ENCODE data around the gene ZNF280B.

Gene ZNF280B

DNA sequence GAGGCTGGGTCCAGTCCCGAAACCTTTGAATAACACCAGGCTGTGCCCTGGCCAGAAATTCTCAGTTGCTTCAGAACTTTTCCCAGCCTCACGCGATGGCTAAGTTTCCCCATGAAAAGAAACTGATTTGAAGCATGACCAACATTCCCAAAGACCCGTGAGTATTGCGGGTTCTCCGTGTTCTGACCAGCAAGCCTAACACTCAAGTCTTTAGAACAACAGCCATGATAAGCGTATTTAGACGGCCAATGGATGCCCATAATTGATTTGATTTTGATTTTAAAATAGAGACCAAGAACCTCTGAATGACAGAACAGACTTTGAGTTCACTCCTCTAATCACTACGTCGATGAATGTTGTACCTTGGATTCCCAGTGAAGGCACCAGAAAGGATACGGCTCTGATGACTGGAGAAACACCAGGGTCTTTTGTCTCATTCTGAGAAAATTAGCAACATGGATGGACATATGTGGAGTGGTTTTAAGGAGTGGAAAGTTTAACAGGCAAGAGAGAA, 43.9 kb downstream of the ZNF280B start:
- DNase-seq (ENCODE audit: low spot score), result no peak
- TF ChIP-seq, protein P1, sequence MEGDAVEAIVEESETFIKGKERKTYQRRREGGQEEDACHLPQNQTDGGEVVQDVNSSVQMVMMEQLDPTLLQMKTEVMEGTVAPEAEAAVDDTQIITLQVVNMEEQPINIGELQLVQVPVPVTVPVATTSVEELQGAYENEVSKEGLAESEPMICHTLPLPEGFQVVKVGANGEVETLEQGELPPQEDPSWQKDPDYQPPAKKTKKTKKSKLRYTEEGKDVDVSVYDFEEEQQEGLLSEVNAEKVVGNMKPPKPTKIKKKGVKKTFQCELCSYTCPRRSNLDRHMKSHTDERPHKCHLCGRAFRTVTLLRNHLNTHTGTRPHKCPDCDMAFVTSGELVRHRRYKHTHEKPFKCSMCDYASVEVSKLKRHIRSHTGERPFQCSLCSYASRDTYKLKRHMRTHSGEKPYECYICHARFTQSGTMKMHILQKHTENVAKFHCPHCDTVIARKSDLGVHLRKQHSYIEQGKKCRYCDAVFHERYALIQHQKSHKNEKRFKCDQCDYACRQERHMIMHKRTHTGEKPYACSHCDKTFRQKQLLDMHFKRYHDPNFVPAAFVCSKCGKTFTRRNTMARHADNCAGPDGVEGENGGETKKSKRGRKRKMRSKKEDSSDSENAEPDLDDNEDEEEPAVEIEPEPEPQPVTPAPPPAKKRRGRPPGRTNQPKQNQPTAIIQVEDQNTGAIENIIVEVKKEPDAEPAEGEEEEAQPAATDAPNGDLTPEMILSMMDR (IDR thresholded peaks at IDR 0.05; ENCODE audit: borderline replicate concordance, control extremely low read depth, extremely low read depth, insufficient read depth, missing control alignments), result no peak
- in situ Hi-C loops (cut with MboI; ENCODE audit: low sequenced_read_pairs, unreplicated experiment), result no loop called here

DNA sequence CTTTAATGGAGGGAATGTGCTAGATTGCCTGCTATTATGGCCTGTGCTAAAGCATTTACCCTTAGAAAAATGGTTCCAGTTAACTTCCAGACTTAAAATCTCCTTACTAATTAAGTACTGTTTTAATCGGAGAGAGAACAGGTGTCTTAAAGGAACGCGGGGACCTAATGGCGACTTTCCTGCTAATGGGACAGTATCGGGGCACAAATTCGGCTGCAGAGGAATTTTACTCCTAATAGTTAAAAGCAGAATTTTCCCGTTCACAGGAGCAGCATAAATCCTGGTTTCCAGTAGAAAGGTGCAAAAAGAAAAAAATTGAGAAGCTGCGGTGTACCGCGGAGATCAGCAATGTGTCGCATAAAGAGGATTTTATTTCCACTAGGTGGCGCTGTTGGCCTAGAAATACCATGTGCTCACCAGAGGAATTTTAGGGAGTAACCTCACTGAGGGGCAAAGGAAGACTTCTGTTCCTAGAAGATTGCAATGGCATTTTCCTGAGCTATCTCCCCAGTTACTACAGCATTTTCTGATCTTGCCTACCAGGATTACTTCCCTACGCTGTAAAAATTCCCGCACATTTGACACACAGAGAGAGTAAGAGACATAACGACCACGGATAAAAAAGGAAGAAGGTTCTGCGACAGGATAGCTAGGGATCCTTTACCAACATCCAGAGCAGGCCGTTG, 44.5 kb downstream of the ZNF280B start:
- in situ Hi-C loops (cut with MboI; ENCODE audit: low sequenced_read_pairs, unreplicated experiment), result no loop called here
- peak; percentile 62 for DNase-seq (ENCODE audit: low spot score)

DNA sequence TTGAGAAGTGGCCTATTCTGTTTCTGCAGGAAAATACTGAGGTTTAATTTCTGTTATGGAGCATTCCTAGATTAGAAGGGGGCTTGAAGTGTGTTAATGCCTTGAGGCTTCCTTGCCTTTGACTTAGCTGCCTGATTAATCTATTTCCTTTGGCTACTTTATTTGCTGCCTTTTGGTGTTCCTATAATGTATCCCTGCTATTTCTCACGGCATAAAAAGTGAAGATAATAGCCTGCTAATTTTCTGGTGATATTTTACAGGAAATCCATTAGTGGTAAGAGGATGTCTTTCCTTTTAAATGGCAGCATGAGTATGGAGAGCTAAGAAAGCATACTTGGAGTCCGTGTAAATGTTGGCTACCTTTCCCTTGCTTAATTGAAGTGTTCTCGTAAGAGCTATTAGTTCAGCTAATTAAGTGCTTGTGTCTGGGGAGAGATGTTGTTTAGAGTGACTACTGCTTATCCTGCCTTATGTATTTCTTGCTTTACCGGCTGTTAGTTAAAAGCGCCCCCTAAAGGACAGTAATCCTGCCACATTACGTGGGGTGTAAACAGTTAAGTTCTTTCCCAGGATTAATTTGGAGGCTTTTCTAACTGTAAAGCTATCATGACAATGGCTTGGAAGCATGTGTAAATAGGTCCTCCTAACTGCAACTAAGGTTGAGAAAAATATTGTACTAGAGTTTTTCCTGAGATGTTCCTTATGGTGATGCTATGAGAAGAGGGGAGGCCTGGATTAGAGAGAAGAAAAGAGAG, 45.6 kb downstream of the ZNF280B start:
- no peak for DNase-seq (ENCODE audit: low spot score)
- in situ Hi-C loops (cut with MboI; ENCODE audit: low sequenced_read_pairs, unreplicated experiment), result no loop called here
- TF ChIP-seq, protein P1 (IDR thresholded peaks at IDR 0.05; ENCODE audit: borderline replicate concordance, control extremely low read depth, extremely low read depth, insufficient read depth, missing control alignments), result no peak

More for the DNA sequence above, 44.5 kb downstream of the ZNF280B start:
- TF ChIP-seq, protein P1 (IDR thresholded peaks at IDR 0.05; ENCODE audit: borderline replicate concordance, control extremely low read depth, extremely low read depth, insufficient read depth, missing control alignments), result peak; percentile 64

DNA sequence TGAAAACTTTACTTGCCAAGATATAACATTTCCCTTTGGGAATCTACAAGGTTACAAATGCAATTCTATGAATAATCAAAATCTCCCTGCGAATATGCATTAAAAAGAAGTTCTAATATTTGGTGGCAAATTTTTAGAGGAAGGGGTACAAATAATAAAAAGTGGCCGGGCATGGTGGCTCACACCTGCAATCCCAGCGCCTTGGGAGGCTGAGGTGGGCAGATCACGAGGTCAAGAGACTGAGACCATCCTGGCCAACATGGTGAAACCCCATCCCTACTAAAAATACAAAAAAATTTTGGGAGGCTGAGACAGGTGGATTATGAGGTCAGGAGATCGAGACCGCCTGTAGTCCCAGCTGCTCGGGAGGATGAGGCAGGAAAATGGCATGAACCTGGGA, 47.0 kb downstream of the ZNF280B start:
- TF ChIP-seq, protein P1 (IDR thresholded peaks at IDR 0.05; ENCODE audit: borderline replicate concordance, control extremely low read depth, extremely low read depth, insufficient read depth, missing control alignments), result no peak
- in situ Hi-C loops (cut with MboI; ENCODE audit: low sequenced_read_pairs, unreplicated experiment), result no loop called here
- DNase-seq (ENCODE audit: low spot score), result no peak

DNA sequence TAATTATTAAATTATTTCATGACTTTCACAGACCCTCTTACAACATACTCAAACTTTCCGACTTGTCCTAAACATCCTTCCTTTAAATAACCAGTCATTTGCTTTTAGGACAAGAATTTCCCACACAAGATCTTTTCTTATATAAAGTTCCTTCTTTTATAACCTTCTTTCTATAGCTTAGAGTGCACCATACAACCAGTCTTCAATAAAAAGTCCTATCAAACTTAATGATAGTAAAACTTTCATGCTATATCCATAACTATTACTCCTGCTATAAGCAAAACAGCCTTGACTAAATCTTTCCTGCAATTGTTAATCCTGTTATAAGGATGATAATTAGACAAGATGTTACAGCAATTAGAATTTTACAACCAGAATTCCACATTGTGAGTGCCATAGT, 47.4 kb downstream of the ZNF280B start:
- no peak for DNase-seq (ENCODE audit: low spot score)
- in situ Hi-C loops (cut with MboI; ENCODE audit: low sequenced_read_pairs, unreplicated experiment), result no loop called here

DNA sequence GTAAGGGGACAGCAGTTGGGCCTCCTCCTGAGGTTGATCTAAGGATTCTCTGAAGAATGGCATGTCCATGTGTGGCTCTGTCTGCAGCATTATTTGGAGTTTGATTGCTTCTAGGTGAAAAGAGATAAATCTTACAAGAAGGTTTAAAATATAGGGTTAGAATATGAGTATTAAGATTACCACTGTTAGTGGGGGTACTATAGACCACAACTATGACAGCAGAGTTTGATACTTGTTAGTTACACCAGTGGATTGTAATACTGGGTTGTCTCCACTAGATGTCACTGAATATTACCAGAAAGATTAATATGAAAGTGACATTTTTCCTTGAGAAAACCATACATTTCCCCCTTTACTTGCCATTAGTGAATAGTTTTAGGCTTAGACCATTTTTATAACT, 47.9 kb downstream of the ZNF280B start:
- TF ChIP-seq, protein P1 (IDR thresholded peaks at IDR 0.05; ENCODE audit: borderline replicate concordance, control extremely low read depth, extremely low read depth, insufficient read depth, missing control alignments), result peak; percentile 24
- peak; percentile 31 for DNase-seq (ENCODE audit: low spot score)
- in situ Hi-C loops (cut with MboI; ENCODE audit: low sequenced_read_pairs, unreplicated experiment), result no loop called here

More for the DNA sequence above, 47.4 kb downstream of the ZNF280B start:
- TF ChIP-seq, protein P1 (IDR thresholded peaks at IDR 0.05; ENCODE audit: borderline replicate concordance, control extremely low read depth, extremely low read depth, insufficient read depth, missing control alignments), result no peak

Data from GM13976 (cell line).